B cell (primary cell): ENCODE data around the gene CFAP77. TPM values are rescaled to one million over a fixed set of nuclear protein-coding genes. Genes with fewer than 3 reads are reported as not detected.

Experiments used
- ATAC-seq: fragments of 200-7000 bp; cut with Tn5 transposase; one replicate; pipeline ENCODE4 v1.10.0; 2021; ENCODE audit warnings: low read depth, mild to moderate bottlenecking, moderate number of reproducible peaks, moderate library complexity
- CTCF ChIA-PET: fragments of 350-600 bp; sonication (Branson Sonifier 250); formaldehyde crosslinking; loops from one replicate; lab custom pipeline; 2021; ENCODE audit warnings: antibody characterized with exemption, inconsistent platforms; lab: Charles Lee
- POLR2A ChIA-PET: fragments of 350-600 bp; sonication (Branson Sonifier 250); formaldehyde crosslinking; loops from one replicate; lab custom pipeline; 2021; ENCODE audit warnings: antibody characterized with exemption; lab: Charles Lee
- DNase-seq: peaks from one replicate; pipeline ENCODE4 v3.0.0; 2013
- H2AFZ ChIP-seq: 2 replicates; pipeline ENCODE4 v1.6.1; 2012; ENCODE audit warnings: mild to moderate bottlenecking, low read depth, low read length; ENCODE audit not compliant: insufficient read depth, poor library complexity, severe bottlenecking
- H3K27ac ChIP-seq, 2 donors: 1 replicate in 1 of 2; 2 replicates in 1 of 2; pipeline ENCODE4 v1.5.1; 2012 to 2013; ENCODE audit warnings: low read length in 2 of 2, mild to moderate bottlenecking in 2 of 2, moderate library complexity in 1 of 2
- H3K27me3 ChIP-seq, 4 experiments: fragments of 200-600 bp in 1 of 4; sonication (generic) in 1 of 4; replicated peaks in 1 of 4; 1 replicate in 2 of 4; 2 replicates in 2 of 4; pipeline versions ENCODE4 v1.6.1 to v1.7.0; 2013 to 2016; ENCODE audit warnings: low read length in 3 of 4, mild to moderate bottlenecking in 2 of 4, mixed read lengths in 1 of 4, moderate library complexity in 1 of 4; ENCODE audit not compliant: insufficient read depth in 4 of 4, control insufficient read depth in 3 of 4; ENCODE audit errors: control extremely low read depth in 1 of 4
- H3K36me3 ChIP-seq, 2 experiments: replicated peaks in 1 of 2; 1 replicate in 1 of 2; 2 replicates in 1 of 2; pipeline versions ENCODE4 v1.6.1 to v1.7.1; 2013; ENCODE audit warnings: low read length in 1 of 2; ENCODE audit not compliant: insufficient read depth in 2 of 2, control insufficient read depth in 1 of 2; ENCODE audit errors: control extremely low read depth in 1 of 2, extremely low read depth in 1 of 2
- H3K4me1 ChIP-seq, 2 donors: fragments of 200-600 bp in 1 of 2; sonication (generic) in 1 of 2; 1 replicate in 1 of 2; 2 replicates in 1 of 2; pipeline versions ENCODE4 v1.5.1 to v1.6.1; 2013 to 2017; ENCODE audit warnings: low read length in 2 of 2; ENCODE audit not compliant: control insufficient read depth in 2 of 2, insufficient read depth in 2 of 2
- H3K4me2 ChIP-seq: replicated peaks from 2 replicates; pipeline ENCODE3; 2012; ENCODE audit warnings: mild to moderate bottlenecking, low read depth, low read length; ENCODE audit not compliant: poor library complexity, severe bottlenecking
- H3K4me3 ChIP-seq, 5 experiments: fragments of 200-600 bp in 1 of 5; sonication (generic) in 1 of 5; 1 replicate in 3 of 5; 2 replicates in 2 of 5; pipeline versions ENCODE4 v1.5.1 to v1.7.0; 2011 to 2016; ENCODE audit warnings: low read length in 4 of 5, mild to moderate bottlenecking in 4 of 5, low read depth in 2 of 5, control low read depth in 1 of 5, moderate library complexity in 1 of 5; ENCODE audit not compliant: insufficient read depth in 1 of 5; ENCODE audit errors: control extremely low read depth in 1 of 5, extremely low read depth in 1 of 5
- H3K79me2 ChIP-seq: fragments of 200-600 bp; sonication (generic); one replicate; pipeline ENCODE4 v1.6.0; 2016; ENCODE audit warnings: low read length; ENCODE audit not compliant: control insufficient read depth, insufficient read depth
- H3K9ac ChIP-seq: fragments of 200-600 bp; sonication (generic); 2 replicates; pipeline ENCODE4 v1.6.1; 2017; ENCODE audit warnings: mild to moderate bottlenecking, low read length, moderate library complexity
- H3K9me3 ChIP-seq, 3 donors: one replicate each; pipeline versions ENCODE4 v1.6.1 to v1.7.1; 2013; ENCODE audit warnings: low read length in 2 of 3; ENCODE audit not compliant: control insufficient read depth in 2 of 3, insufficient read depth in 1 of 3; ENCODE audit errors: control extremely low read depth in 1 of 3
- H4K20me1 ChIP-seq: 2 replicates; pipeline ENCODE4 v1.6.0; 2012; ENCODE audit warnings: mild to moderate bottlenecking, low read length; ENCODE audit not compliant: insufficient read depth, control insufficient read depth, poor library complexity, severe bottlenecking
- H3K27ac Mint-ChIP-seq: one replicate; pipeline ENCODE4 v1.8.0; 2021; ENCODE audit warnings: mixed read lengths
- H3K27me3 Mint-ChIP-seq: one replicate; pipeline ENCODE4 v1.8.0; 2021; ENCODE audit warnings: mixed read lengths
- H3K4me1 Mint-ChIP-seq: one replicate; pipeline ENCODE4 v1.8.0; 2021; ENCODE audit warnings: mixed read lengths
- H3K4me3 Mint-ChIP-seq: one replicate; pipeline ENCODE4 v1.8.0; 2021; ENCODE audit warnings: mixed read lengths
- H3K9me3 Mint-ChIP-seq: one replicate; pipeline ENCODE4 v1.8.0; 2022; ENCODE audit warnings: mixed read lengths; ENCODE audit not compliant: insufficient read depth
- EZH2 ChIP-seq: IDR thresholded peaks from 2 replicates; pipeline ENCODE4 v1.6.1; 2012; ENCODE audit warnings: borderline replicate concordance, low read depth, mild to moderate bottlenecking, moderate library complexity, low read length; ENCODE audit not compliant: insufficient read depth, poor library complexity, severe bottlenecking
- WGBS: methylation state at CpG from one replicate; pipeline ENCODE4 v1.1.5; 2013; ENCODE audit warnings: missing lambda C conversion rate; ENCODE audit not compliant: insufficient coverage; 5-methylcytosine and 5-hydroxymethylcytosine counted together
- intact Hi-C: fragments of 100-400 bp; cut with micrococcal nuclease; formaldehyde crosslinking; loops from one replicate; pipeline ENCODE4 v1.10.0; 2022
- polyA plus RNA-seq: library from polyadenylated mRNA; depleted of rRNA; stranded (reverse); fragments of >200 nt; gene quantifications from 2 replicates; pipeline ENCODE4 v1.2.3, GENCODE V29; 2012
- total RNA-seq, 2 donors: library from RNA; stranded (reverse); fragments of 120-200 nt in 1 of 2; gene quantifications; 1 replicate in 1 of 2; 2 replicates in 1 of 2; pipeline versions ENCODE4 v1.2.3 to v1.2.4, GENCODE V29; 2013 to 2022
- TF ChIP-seq, protein P1 (sequence below): fragments of 200-600 bp; IDR thresholded peaks from one replicate; pipeline ENCODE4 v1.8.0; 2022; ENCODE audit warnings: antibody characterized with exemption, mild to moderate bottlenecking

CFAP77 gene
- total and polyA plus RNA-seq, 2 donors (not counting 1 experiment from before 2014, with no cell fraction given): not detected

DNA sequence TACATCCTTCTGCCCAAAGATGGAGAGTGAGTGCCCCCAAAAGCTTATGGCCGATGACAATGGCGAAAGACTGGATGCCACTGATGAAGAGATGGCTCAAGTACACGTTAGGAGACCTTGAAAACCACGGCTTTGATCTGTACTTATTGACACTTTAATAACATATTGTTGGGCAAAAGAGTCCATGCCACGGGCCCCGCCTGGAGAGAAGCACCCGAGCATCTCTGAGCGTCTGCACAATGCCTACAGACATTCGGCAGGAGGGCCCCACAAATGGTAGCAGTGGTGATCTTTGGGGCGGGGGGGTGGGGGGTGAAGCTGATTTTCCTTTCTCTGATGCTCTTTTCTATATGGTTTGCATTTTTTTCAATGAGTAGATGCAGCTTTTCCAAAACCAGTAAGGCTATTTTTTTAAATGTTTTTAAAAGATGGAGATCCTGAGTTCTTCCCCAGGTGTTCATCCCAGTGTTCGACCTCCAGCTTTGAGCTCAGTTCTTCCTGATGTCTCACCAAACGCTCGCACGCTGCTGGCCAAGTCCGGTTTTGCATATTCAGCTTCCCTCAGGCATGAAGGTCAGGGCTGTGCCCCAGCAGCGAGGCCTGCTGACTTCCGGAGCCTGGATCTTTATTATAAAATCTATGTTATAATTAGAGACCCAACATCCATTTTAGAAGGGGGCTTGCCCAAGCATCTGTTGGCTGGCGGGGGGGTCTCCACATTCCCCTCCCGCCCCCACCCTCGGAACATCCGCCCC is 138.1 kb downstream of the CFAP77 start:
- peaks cover 0 to 4% (median 0%) of the 10 kb centered on the region in 3 donors for H3K9me3 ChIP-seq
- intact Hi-C loops: no loop called here
- H4K20me1 ChIP-seq: no peaks in the 10 kb centered on the region
- Mint-ChIP-seq H3K27me3 (peaks cover 19% of the 10 kb centered on the region), H3K9me3 (no peaks in the 10 kb centered on the region), H3K4me3 (no peak overlapping the region), H3K4me1 (peaks cover 5% of the 10 kb centered on the region), H3K27ac (no peak overlapping the region)
- no peak overlapping the region for H3K4me2 ChIP-seq
- H2AFZ ChIP-seq: no peak overlapping the region
- no peak for DNase-seq
- ChIA-PET CTCF (interaction anchor here (1.3 kb wide), 1 partner anchor 13 kb away, joined by 3 read pairs; no protein-coding TSS in a partner anchor), POLR2A (no interaction called here)
- no peaks in the 10 kb centered on the region for H3K36me3 ChIP-seq
- peaks cover 0 to 19% (median 0%) of the 10 kb centered on the region in 4 experiments for H3K27me3 ChIP-seq
- WGBS: 63% methylated on average over 5 of the region's 21 CpGs
- ATAC-seq: no peak
- H3K9ac ChIP-seq: no peak overlapping the region
- H3K79me2 ChIP-seq: no peaks in the 10 kb centered on the region
- TF ChIP-seq, protein P1, sequence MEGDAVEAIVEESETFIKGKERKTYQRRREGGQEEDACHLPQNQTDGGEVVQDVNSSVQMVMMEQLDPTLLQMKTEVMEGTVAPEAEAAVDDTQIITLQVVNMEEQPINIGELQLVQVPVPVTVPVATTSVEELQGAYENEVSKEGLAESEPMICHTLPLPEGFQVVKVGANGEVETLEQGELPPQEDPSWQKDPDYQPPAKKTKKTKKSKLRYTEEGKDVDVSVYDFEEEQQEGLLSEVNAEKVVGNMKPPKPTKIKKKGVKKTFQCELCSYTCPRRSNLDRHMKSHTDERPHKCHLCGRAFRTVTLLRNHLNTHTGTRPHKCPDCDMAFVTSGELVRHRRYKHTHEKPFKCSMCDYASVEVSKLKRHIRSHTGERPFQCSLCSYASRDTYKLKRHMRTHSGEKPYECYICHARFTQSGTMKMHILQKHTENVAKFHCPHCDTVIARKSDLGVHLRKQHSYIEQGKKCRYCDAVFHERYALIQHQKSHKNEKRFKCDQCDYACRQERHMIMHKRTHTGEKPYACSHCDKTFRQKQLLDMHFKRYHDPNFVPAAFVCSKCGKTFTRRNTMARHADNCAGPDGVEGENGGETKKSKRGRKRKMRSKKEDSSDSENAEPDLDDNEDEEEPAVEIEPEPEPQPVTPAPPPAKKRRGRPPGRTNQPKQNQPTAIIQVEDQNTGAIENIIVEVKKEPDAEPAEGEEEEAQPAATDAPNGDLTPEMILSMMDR: no peak
- no peak for TF ChIP-seq EZH2
- no peak overlapping the region for H3K4me3 ChIP-seq
- H3K27ac ChIP-seq: no peak overlapping the region
- H3K4me1 ChIP-seq: peaks cover 3 to 8% of the 10 kb centered on the region in 2 donors
